ENCODE measurements around the gene L3MBTL4. TPM values are rescaled to one million over a fixed set of nuclear protein-coding genes. Genes with fewer than 3 reads are reported as not detected.

Gene L3MBTL4
- total RNA-seq, 4 donors from 2014 or later: 5.6 to 45.7 (median 12.0) TPM

- Histone ChIP-seq H3K27me3 (no peaks in the 10 kb centered on the region), H3K4me1 (no peaks in the 10 kb centered on the region), H3K36me3 (no peaks in the 10 kb centered on the region), H3K9me3 (no peaks in the 10 kb centered on the region), H3K27ac (no peak overlapping the region), H3K4me3 (no peak overlapping the region)
- no peak for DNase-seq
- intact Hi-C loops (cut with DNase I; ENCODE audit: low total_unique reads): loop anchor here (5.0 kb wide), 1 partner anchor 813 kb away; no protein-coding TSS in a partner anchor
- TF ChIP-seq CTCF (IDR thresholded peaks at IDR 0.05) (no peak), POLR2A (IDR thresholded peaks at IDR 0.05) (no peak)
Measured at GRCh38 chr18:6310714-6311113, 104.0 kb downstream of the L3MBTL4 start.

GRCh38 chr18:6297875-6298274, 116.8 kb downstream of the L3MBTL4 start:
- intact Hi-C loops (cut with DNase I; ENCODE audit: low total_unique reads): no loop called here

GRCh38 chr18:6294148-6294784, 120.4 kb downstream of the L3MBTL4 start:
- no peak overlapping the region for H3K4me3 ChIP-seq
- H3K27ac ChIP-seq: no peak overlapping the region
- TF ChIP-seq POLR2A (IDR thresholded peaks at IDR 0.05): no peak
- no peak for TF ChIP-seq CTCF (IDR thresholded peaks at IDR 0.05)
- H3K36me3 ChIP-seq: no peaks in the 10 kb centered on the region
- no peaks in the 10 kb centered on the region for H3K9me3 ChIP-seq
- no peaks in the 10 kb centered on the region for H3K27me3 ChIP-seq
- intact Hi-C loops (cut with DNase I; ENCODE audit: low total_unique reads): no loop called here
- no peaks in the 10 kb centered on the region for H3K4me1 ChIP-seq
- DNase-seq: no peak

More at GRCh38 chr18:6297875-6298274, 116.8 kb downstream of the L3MBTL4 start:
- H3K27ac ChIP-seq: no peak overlapping the region
- H3K36me3 ChIP-seq: no peaks in the 10 kb centered on the region
- H3K27me3 ChIP-seq: no peaks in the 10 kb centered on the region
- H3K4me3 ChIP-seq: no peak overlapping the region
- no peaks in the 10 kb centered on the region for H3K9me3 ChIP-seq
- H3K4me1 ChIP-seq: no peaks in the 10 kb centered on the region
- TF ChIP-seq CTCF (IDR thresholded peaks at IDR 0.05) (no peak), POLR2A (IDR thresholded peaks at IDR 0.05) (no peak)
- DNase-seq: no peak

- no peak for DNase-seq
- H3K4me3 ChIP-seq: no peak overlapping the region
- no peaks in the 10 kb centered on the region for H3K4me1 ChIP-seq
- H3K27me3 ChIP-seq: no peaks in the 10 kb centered on the region
- intact Hi-C loops (cut with DNase I; ENCODE audit: low total_unique reads): no loop called here
- no peak for TF ChIP-seq POLR2A (IDR thresholded peaks at IDR 0.05)
- no peak for TF ChIP-seq CTCF (IDR thresholded peaks at IDR 0.05)
- no peaks in the 10 kb centered on the region for H3K36me3 ChIP-seq
- H3K27ac ChIP-seq: no peak overlapping the region
- no peaks in the 10 kb centered on the region for H3K9me3 ChIP-seq
Measured at GRCh38 chr18:6289843-6290242, 124.9 kb downstream of the L3MBTL4 start.

- intact Hi-C loops (cut with DNase I; ENCODE audit: low total_unique reads): no loop called here
- no peaks in the 10 kb centered on the region for H3K4me1 ChIP-seq
- H3K36me3 ChIP-seq: no peaks in the 10 kb centered on the region
- no peak overlapping the region for H3K27ac ChIP-seq
- H3K9me3 ChIP-seq: no peaks in the 10 kb centered on the region
- no peak for DNase-seq
- TF ChIP-seq CTCF (IDR thresholded peaks at IDR 0.05): no peak
- no peak for TF ChIP-seq POLR2A (IDR thresholded peaks at IDR 0.05)
- no peaks in the 10 kb centered on the region for H3K27me3 ChIP-seq
- H3K4me3 ChIP-seq: no peak overlapping the region
Measured at GRCh38 chr18:6286585-6286984, 128.1 kb downstream of the L3MBTL4 start.
